DMS53 (cell line): ENCODE data around the gene RAD23A.
"Not testable (repeated sequence)": the region's sequence is repeated elsewhere in the genome, so short reads cannot be mapped to it uniquely, and the experiment has no call there.

Source experiments
- DNase-seq: peaks from one replicate; lab custom pipeline; 2025; lab: John Stamatoyannopoulos, UW

Gene RAD23A

DNA sequence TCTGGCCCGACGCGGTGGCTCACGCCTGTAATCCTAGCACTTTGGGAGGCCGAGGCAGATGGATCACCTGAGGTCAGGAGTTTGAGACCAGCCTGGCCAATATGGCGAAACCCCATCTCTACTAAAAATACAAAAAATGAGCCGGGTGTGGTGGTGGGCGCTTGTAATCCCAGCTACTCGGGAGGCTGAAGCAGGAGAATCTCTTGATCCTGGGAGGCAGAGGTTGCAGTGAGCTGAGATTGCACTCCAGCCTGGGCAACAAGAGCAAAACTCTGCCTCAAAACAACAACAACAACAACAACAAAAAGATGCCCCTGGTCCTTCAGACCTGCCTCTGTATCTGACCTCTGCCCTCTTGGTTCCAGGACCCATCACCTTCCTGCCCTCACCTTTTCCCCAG, 9.9 kb downstream of the RAD23A start:
- DNase-seq = not testable (repeated sequence)

DNA sequence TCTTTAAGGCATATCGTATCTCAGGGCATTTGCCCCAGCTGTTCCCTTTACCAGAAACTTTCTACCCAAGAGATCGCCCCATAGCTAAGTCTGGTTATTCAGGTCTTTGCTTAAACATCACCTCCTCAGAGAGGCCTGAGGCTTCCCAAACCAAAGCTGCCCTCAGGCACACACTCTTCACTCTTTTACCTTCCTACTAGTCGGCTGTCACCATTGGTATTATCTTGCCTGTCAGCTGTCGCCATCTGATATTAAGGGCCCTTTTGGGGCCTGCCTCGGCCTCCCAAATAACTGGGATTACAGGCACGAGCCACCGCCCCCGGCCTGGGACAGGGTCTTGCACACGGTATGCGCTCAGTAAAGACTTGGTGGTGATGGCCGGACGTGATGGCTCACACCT, 10.3 kb downstream of the RAD23A start:
- DNase-seq = no peak

DNA sequence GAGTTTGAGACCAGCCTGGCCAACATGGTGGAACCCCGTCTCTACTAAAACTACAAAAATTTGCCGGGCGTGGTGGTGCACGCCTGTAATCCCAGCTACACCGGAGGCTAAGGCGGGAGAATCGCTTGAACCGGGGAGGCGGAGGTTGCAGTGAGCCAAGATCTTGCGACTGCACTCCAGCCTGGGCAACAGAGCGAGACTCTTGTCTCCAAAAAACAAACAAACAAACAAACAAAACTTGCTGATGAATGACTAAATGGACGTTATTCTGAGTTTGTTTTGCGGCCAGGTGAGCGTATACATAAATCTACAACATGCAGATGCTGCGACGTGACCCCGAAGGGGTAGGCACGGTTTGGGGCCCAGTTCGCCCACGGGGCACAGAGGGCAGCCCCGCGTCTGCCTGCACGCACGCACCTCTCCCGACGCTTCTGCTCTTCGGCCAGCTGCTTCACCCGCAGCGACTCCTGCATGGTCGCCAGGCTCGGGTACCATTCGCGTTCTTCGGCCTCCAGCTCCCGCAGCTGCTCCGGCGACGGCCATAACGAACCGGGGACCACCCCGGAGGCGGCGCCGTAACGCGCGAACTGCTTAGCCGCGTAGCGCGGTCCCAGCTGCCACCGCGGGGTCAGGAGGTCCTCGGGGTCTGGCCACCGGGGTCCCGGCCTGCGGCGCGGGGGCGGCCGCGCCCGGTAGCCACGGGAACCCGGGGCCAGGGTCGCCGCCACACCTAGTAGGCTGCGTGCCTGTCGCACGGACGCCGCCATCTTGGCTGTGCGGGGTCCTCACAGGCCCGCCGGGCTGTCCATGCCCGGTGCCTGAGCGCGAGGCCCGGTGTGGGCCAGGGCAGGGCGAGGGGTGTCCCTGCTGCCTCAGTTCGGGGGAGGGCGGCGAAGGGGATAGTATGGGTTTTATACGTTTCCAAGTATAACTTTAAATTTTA, 11.1 kb downstream of the RAD23A start, which contains the start of gene GADD45GIP1:
GADD45GIP1 (minus strand) TSS at position 778 of the 943 bp plus-strand sequence; CDS start at position 767, 11 bp downstream.
- DNase-seq = peak; percentile 91

DNA sequence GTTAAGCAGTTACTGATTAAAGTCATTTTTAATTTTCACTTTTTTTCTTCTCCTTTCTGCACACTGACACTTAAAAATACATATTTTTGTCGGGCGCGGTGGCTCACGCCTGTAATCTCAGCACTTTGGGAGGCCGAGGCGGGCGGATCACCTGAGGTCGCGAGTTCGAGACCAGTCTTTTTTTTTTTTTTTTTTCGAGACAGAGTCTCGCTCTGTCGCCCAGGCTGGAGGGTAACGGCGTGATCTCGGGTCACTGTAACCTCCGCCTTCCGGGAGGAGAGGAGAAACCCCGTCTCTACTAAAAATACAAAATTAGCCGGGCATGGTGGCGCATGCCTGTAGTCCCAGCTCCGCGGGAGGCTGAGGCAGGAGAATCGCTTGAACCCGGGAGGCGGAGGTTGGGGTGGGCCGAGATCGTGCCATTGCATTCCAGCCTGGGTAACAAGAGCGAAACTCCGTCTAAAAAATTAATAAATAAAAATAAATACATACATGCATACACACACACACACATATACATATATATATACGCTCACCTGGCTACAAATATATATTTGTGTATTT, 11.8 kb downstream of the RAD23A start:
- not testable (repeated sequence) for DNase-seq

DNA sequence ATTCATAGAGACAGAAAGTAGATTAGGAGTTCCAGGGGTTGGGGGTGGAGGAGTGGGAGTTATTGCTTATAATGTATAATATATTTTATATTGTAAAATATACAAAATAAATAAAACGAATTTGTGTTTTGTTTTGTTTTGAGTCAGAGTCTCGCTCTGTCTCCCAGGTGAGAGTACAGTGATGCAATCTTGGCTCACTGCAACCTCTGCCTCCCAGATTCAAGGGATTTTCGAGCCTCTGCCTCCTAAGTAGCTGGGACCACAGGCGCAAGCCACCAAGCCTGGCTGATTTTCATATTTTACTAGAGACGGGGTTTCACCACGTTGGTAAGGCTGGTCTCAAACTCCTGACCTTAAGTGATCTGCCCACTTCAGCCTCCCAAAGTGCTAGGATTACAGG, 13.8 kb downstream of the RAD23A start:
- DNase-seq = no peak

DNA sequence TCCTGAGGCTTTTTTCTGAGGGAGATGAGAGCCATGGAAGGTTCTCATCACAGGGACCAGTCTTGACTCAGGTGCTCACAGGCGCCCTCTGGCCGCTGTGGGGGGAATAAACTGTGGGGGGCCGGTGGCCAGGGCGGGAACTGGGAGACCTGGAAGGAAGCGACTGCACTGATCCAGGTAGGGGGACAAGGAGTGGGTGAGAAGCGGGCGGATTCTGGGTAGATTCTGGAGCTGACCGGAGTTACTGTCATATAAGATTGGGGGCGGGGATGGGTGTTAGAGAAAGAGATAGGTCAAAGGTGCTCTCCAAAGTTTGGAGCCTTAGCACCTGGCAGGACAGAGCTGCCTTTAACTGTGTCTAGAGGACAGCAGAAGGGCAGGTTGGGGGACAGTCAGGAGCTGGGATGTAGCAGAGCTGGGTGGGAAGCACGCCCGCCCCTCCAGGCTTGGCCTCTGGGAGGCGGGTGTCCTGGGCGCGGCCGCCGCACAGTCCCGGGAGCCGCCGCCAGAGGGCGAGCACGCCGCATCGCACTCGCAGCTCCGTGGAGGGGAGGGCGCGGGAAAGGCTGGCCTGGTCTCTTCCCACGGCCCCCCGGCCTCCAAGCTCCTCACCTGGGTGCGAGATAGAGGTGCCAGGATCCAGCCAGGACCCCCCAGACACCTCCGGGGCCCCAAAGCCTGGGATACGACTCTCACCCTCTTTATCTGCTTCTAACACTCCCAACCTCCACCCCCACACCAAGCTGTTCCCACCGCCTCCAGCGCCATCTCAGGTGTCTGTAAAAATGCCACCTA, 19.6 kb downstream of the RAD23A start:
- peak; percentile 79 for DNase-seq

DNA sequence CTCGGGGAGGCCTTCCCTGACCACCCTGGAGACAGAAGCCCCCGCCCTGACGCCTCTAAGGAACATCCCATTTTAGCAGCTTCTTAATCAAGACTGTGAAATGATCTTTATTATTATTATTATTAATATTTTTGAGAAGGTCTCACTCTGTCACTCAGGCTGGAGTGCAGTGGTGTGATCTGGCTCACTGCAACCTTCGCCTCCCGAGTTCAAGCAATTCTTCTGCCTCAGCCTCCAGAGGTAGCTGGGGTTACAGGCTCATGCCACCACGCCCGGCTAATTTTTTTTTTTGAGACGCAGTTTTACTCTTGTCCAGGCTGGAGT, 20.1 kb downstream of the RAD23A start:
- DNase-seq = no peak

DNA sequence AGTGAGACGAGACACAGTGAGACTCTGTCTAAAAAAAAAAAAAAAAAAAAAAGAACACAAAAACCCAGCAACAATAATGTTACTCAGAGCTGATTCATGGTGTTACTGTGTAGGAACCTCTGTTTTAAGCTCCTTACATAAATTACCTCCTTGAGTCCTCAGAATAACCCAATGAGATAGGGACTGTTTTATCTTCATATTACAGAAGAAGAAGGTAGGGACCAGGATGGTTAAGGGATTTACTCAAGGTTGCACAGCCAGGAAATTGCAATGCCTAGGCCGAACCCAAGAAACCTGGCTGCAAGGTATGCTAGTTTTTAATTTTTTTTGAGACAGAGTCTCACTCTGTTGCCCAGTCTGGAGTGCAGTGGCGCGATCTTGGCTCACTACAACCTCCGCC, 22.2 kb downstream of the RAD23A start:
- no peak for DNase-seq

DNA sequence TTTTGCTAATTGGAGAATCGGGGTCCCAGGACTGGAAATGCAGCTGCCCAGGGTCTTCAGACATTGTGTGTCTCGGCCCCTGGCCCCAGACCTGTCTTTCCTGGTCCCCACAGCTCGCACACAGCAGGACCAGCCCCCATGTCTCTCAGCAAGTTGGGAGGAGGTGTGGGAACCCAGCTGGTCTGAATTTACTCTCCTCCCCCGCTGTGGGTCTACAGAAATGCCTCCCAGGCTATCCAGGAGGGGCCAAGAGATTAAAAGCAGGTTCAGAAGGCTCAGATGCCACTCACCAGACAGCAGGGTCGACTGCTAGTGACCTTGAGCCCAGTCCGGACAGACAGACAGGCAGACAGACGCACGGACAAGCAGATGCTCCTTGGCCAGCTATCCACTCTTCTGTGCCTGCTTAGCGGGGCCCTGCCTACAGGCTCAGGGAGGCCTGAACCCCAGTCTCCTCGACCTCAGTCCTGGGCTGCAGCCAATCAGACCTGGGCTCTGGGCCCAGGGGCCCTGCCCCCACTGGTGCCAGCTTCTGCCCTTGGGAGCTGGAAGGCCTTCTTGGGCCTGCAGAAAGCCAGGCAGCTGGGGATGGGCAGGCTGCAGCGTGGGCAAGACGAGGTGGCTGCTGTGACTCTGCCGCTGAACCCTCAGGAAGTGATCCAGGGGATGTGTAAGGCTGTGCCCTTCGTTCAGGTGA, 23.8 kb downstream of the RAD23A start, which contains the start of gene DAND5:
DAND5 (plus strand) TSS at position 285 of the 697 bp plus-strand sequence; CDS start at position 370, 85 bp downstream.
- DNase-seq = no peak

DNA sequence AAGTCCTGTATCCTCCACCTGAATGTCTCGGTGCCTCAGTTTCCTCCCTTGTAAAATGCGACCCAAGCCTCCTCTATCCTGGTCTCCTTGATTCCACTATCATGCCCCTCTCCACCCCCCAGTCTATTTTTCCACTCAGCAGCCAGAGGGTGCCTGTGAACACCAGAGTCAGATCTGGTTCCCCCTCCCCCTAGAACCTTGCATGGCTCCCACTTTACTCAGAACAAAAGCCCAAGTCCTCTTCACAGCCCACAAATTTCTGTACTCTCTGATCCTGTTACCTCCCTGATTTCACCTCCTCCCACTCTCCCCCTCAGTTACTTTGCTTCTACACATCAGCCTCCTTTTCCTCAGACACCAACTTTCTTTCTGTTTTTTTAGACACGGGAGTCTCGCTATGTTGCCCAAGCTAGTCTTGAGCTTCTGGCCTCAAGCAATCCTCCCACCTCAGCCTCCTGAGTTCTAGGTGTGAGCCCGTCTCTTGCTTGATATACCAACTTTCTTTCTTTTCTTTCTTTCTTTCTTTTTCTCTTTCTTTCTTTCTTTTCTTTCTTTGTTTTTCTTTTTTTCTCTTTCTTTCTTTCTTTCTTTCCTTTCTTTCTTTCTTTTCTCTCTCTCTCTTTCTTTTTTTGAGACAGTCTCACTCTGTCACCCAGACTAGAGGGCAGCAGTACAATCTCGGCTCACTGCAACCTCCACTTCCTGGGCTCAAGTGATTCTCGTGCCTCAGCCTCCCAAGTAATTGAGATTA, 24.6 kb downstream of the RAD23A start:
- no peak for DNase-seq

DNA sequence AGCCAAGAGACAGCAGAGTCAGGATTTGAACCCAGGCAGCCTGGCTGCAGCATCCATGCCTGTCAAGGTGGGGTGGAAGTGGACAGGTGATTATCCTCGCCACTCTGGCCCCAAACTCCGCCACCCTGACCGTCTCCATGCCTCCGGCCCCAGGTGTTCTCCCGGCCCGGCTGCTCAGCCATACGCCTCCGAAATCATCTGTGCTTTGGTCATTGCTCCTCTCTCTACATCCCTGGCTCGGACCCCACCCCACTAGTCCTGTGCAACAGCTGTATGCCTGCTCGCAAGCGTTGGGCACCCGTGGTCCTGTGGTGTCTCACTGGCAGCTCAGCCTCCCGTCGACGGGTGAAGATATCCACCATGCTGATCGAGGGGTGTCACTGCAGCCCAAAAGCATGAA, 27.6 kb downstream of the RAD23A start:
- DNase-seq = no peak

DNA sequence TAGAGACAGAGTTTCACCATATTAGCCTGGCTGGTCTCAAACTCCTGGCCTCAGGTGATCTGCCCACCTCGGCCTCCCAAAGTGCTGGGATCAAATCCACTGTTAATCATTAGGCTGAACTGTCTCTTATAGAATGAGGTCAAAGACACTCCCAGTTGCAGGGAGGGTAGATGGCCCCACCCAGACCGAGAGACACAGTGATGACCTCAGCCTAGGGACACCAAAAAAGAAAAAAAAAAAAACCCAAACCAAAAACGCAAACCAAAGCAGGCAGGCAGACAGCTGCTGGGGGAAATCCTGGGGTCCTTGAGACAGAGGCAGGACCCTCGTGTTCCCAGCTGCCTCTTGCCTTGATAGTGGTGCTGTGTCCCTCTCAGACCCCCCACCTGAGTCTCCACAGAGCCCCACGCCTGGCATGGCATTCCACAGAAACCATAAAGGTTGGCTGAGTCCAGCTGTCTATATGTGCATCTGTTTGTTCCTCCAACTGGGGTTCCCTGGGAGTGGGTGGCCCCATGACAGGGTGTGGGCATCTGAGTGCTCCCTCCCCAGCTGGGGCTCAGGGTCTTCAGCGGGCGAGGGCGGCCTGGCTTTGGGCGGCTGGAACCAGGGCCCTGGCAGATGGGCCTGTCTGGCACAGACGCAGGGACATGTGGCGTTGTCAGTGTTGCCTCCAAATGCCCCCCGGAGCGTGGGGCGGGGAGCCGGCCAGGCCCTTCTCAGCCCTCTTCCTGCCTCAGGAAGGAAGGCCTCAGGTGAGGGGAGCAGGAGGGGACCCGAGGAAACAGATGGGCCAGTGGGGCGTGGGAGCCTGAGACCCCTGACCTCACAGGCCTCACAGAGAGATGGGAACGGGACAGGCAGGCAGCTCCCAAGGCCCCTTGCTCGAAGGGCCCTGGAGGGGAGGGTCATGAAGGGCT, 28.9 kb downstream of the RAD23A start:
- DNase-seq = no peak

DNA sequence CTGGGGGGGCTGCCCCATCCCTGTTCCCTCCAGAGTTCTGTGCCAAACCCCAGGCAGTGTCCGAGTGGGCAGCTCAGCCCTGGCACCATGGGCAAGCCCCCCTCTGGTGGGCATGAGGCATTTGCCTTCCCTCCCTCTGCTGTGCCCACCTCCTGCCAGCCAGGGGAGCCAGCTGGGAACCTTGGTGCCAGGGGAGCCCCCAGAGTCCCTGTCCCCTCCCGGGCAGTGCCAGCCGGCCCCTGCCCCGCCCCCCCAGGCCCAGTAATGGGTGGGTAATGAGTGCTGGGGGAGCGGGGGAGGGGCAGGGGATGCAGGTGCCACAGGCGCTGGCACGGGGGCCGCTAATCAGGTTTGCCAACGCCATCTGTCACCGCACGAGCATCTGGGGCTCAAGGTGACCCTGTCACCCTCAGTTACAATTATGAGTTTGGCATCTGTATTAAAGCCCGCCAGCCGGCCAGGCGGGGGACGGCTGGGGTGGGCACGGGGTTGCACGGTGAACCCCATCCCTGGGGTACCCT, 29.6 kb downstream of the RAD23A start:
- DNase-seq = no peak

DNA sequence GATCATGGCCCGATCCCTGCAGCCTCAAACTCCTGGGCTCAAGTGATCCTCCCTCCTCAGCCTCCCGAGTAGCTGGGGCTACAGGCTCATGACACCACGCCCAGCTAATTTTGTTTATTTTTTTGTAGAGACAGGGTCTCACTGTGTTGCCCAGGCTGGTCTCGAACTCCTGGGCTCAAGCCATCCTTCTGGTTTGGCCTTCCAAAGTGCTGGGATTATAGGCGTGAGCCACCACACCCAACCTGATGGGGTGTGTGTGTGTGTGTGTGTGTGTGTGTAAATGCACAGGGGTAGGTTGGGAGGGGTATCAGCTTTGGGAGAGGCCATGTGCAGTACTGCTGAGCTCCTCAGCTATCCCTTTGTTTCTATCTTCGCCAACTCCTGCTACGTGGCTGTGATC, 30.4 kb downstream of the RAD23A start:
- not testable (repeated sequence) for DNase-seq

DNA sequence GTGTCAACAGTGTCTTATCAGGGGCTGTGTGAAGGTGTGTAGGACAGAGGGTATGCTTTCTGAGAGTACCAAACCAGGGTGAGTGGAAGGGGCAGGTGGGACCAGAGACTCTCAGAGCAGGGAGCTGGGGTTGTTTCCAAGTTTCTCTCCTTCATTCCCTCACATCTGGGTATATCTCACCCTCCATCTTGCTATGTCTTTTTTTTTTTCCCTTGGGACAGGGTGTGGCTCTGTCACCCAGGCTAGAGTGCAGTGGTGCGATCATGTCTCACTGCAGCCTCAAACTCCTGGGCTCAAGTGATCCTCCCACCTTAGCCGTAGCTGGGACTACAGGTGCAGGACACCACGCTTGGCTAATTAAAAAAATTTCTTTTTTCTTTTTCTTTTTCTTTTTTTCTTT, 34.3 kb downstream of the RAD23A start:
- no peak for DNase-seq

DNA sequence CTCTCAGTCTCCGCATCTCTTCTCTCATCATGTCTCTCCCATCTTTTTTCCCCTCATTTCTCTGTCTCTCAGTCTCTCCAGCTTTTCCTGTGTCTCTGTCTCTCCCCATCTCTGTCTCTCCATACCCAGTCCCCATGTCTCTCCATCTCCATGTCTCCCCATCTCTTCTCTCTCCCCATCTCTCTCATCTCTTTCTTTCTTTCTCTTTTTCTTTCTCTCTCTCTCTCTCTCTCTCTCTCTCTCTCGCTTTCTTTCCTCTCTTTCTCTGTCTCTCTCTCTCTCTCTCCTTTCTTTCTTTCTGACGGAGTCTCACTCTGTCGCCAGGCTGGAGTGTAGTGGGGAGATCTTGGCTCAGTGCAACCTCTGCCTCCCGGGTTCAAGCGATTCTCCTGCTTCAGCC, 37.0 kb downstream of the RAD23A start:
- no peak for DNase-seq

DNA sequence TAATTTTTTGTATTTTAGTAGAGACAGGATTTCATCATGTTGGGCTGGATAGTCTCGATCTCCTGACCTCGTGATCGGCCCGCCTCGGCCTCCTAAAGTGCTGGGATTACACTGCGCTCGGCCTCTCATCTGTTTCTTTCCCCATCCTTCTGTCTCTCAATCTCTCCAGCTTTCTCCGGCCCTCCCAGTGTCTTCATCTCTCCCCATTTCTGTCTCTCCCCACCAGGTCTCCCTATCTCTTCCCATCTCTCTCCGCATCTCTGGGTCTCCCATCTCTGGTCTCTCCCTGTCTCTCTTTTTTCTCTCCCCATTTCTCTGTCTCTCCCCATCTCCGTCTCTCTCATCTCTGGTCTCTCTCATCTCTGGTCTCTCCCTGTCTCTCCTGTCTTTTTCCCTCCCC, 37.4 kb downstream of the RAD23A start:
- DNase-seq = peak; percentile 26

DNA sequence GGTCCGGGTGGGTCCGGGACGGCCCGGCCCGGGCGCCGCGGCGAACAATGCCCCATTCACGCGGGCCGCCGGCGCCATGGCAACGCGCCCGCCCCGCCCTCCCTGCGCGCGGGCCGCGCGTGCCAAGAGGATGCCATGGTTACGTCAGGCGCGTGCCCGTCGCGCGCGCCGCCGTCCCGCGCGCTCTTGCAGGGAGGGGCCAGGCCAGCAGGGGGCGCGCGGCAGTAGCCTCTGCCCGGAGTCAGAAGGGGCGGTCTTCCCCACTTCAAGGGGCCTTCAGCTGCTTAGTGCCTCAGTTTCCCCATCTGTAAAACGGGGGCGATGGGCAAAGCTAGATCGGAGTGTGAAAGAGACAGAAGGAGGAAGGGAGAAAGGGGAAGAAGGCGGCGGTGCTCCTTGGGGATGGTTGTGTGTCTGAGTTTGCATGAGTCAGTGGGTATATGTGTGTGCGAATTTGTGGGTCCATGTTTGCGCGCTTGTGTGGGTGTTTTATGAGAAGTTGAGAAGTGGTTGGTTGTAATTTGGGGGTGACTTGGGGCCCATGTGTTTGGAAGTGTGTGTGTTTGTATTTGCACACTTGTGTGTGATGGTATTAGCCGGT, 38.0 kb downstream of the RAD23A start:
- peak; percentile 86 for DNase-seq

DNA sequence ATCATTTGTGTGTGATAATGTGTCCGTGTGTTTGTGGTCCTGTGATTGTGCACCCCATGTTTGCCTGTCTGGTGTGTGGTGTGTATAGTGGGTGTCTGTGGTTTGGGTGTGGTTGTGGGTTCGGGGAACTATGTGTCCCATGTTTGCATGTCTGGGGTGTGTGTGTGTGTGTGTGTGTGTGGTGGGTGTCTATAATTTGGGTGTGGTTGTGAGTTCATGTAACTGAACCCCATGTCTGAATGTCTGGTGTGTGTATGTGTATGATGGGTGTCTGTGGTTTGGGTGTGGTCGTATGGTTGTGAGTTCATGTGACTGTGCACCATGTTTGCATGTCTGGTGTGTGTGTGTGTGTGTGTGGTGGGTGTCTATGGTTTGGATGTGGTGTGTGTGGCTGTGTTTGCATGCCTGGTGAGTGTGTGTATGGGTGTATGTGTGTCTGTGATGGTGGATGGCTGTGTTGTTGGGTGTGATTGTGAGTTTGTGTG, 38.5 kb downstream of the RAD23A start:
- DNase-seq = no peak
